ENCODE measurements around the gene EEF1AKMT4. TPM values are rescaled to one million over a fixed set of nuclear protein-coding genes. Genes with fewer than 3 reads are reported as not detected.

EEF1AKMT4 gene
- total RNA-seq, 1 experiment from 2014 or later: 7.8 TPM

GRCh38 chr3:184236033-184236410, 13.4 kb upstream of the EEF1AKMT4 start:
- H3K9me3 ChIP-seq (ENCODE audit: low read depth, low read length, poor library complexity, severe bottlenecking): no peaks in the 10 kb centered on the region
- H3K4me3 ChIP-seq (ENCODE audit: low read depth, low read length, poor library complexity, severe bottlenecking): no peak overlapping the region
- intact Hi-C loops (cut with micrococcal nuclease; ENCODE audit: unreplicated experiment): no loop called here
- CTCF ChIA-PET: interaction anchor here (1.1 kb wide), 1 partner anchor 8 kb away, joined by 3 read pairs; no protein-coding TSS in a partner anchor
- TF ChIP-seq EZH2 (IDR thresholded peaks at IDR 0.05; ENCODE audit: borderline replicate concordance, low read depth, low read length, poor library complexity, severe bottlenecking) (no peak), CTCF (conservative IDR thresholded peaks at IDR 0.05; ENCODE audit: low read depth, low read length) (no peak)
- no peak for DNase-seq (ENCODE audit: low spot score)
- no TSS peak for BruUV-seq (replicated peaks)
- H3K27me3 ChIP-seq (replicated peaks; ENCODE audit: insufficient read depth, low read depth, low read length, poor library complexity): peaks cover 19% of the 10 kb centered on the region
- H3K27ac ChIP-seq (ENCODE audit: low read depth, low read length, poor library complexity, severe bottlenecking): no peak overlapping the region
- POLR2A ChIA-PET (ENCODE audit: low non-redundant PET): no interaction called here
- no peaks in the 10 kb centered on the region for H3K36me3 ChIP-seq (ENCODE audit: insufficient read depth, low read length, poor library complexity, severe bottlenecking)
- H3K4me1 ChIP-seq (ENCODE audit: insufficient read depth, low read length, poor library complexity, severe bottlenecking): no peaks in the 10 kb centered on the region

GRCh38 chr3:184236636-184237035, 12.8 kb upstream of the EEF1AKMT4 start:
- TF ChIP-seq EZH2 (IDR thresholded peaks at IDR 0.05; ENCODE audit: borderline replicate concordance, low read depth, low read length, poor library complexity, severe bottlenecking): no peak
- no peak for TF ChIP-seq CTCF (conservative IDR thresholded peaks at IDR 0.05; ENCODE audit: low read depth, low read length)
- Histone ChIP-seq H3K9me3 (ENCODE audit: low read depth, low read length, poor library complexity, severe bottlenecking) (no peaks in the 10 kb centered on the region), H3K27ac (ENCODE audit: low read depth, low read length, poor library complexity, severe bottlenecking) (no peak overlapping the region), H3K27me3 (replicated peaks; ENCODE audit: insufficient read depth, low read depth, low read length, poor library complexity) (peaks cover 13% of the 10 kb centered on the region), H3K4me1 (ENCODE audit: insufficient read depth, low read length, poor library complexity, severe bottlenecking) (no peaks in the 10 kb centered on the region), H3K36me3 (ENCODE audit: insufficient read depth, low read length, poor library complexity, severe bottlenecking) (no peaks in the 10 kb centered on the region), H3K4me3 (ENCODE audit: low read depth, low read length, poor library complexity, severe bottlenecking) (no peak overlapping the region)
- ChIA-PET CTCF (interaction anchor here (1.1 kb wide), 1 partner anchor 9 kb away, joined by 3 read pairs; no protein-coding TSS in a partner anchor), POLR2A (ENCODE audit: low non-redundant PET) (interaction anchor here (0.5 kb wide), 1 partner anchor 409 kb away, joined by 3 read pairs; no protein-coding TSS in a partner anchor)
- DNase-seq (ENCODE audit: low spot score): no peak
- BruUV-seq (replicated peaks): no TSS peak
- intact Hi-C loops (cut with micrococcal nuclease; ENCODE audit: unreplicated experiment): no loop called here

GRCh38 chr3:184237211-184237610, 12.3 kb upstream of the EEF1AKMT4 start:
- ChIA-PET CTCF (no interaction called here), POLR2A (ENCODE audit: low non-redundant PET) (interaction anchor here (0.5 kb wide), 1 partner anchor 410 kb away, joined by 3 read pairs; no protein-coding TSS in a partner anchor)
- intact Hi-C loops (cut with micrococcal nuclease; ENCODE audit: unreplicated experiment): no loop called here
- no peak for DNase-seq (ENCODE audit: low spot score)
- no TSS peak for BruUV-seq (replicated peaks)
- Histone ChIP-seq H3K27ac (ENCODE audit: low read depth, low read length, poor library complexity, severe bottlenecking) (no peak overlapping the region), H3K4me3 (ENCODE audit: low read depth, low read length, poor library complexity, severe bottlenecking) (no peak overlapping the region), H3K9me3 (ENCODE audit: low read depth, low read length, poor library complexity, severe bottlenecking) (no peaks in the 10 kb centered on the region), H3K36me3 (ENCODE audit: insufficient read depth, low read length, poor library complexity, severe bottlenecking) (no peaks in the 10 kb centered on the region), H3K27me3 (replicated peaks; ENCODE audit: insufficient read depth, low read depth, low read length, poor library complexity) (peaks cover 7% of the 10 kb centered on the region), H3K4me1 (ENCODE audit: insufficient read depth, low read length, poor library complexity, severe bottlenecking) (no peaks in the 10 kb centered on the region)
- TF ChIP-seq EZH2 (IDR thresholded peaks at IDR 0.05; ENCODE audit: borderline replicate concordance, low read depth, low read length, poor library complexity, severe bottlenecking) (no peak), CTCF (conservative IDR thresholded peaks at IDR 0.05; ENCODE audit: low read depth, low read length) (no peak)
